Neural cell (in vitro differentiated cells): ENCODE results near the gene BRSK2. TPM values are rescaled to one million over a fixed set of nuclear protein-coding genes. Genes with fewer than 3 reads are reported as not detected.

ENCODE experiments used
- H2AFZ ChIP-seq: fragments of 200-600, 300-800 bp; sonication (generic), shearing (Covaris generic); 2 replicates; pipeline ENCODE4 v1.6.0; 2014; ENCODE audit warnings: low read depth, mild to moderate bottlenecking, antibody characterized with exemption, low read length, moderate library complexity
- H3F3A ChIP-seq: fragments of 200-600 bp; shearing (Covaris generic); 2 replicates; pipeline ENCODE4 v1.6.1; 2016; ENCODE audit warnings: mild to moderate bottlenecking, moderate library complexity, mixed read lengths, antibody characterized with exemption, low read length; ENCODE audit not compliant: insufficient read depth, poor library complexity, severe bottlenecking
- H3K27ac ChIP-seq: fragments of 200-600, 300-800 bp; sonication (generic), shearing (Covaris generic); 2 replicates; pipeline ENCODE4 v1.5.1; 2014; ENCODE audit warnings: mild to moderate bottlenecking, low read length, moderate library complexity
- H3K27me3 ChIP-seq: fragments of 300-800, 200-600 bp; sonication (generic), shearing (Covaris generic); 2 replicates; pipeline ENCODE4 v1.6.0; 2014; ENCODE audit warnings: mild to moderate bottlenecking, low read depth, low read length, moderate library complexity; ENCODE audit not compliant: insufficient read depth
- H3K36me3 ChIP-seq: fragments of 300-800, 200-600 bp; sonication (generic), shearing (Covaris generic); 2 replicates; pipeline ENCODE4 v1.5.1; 2014; ENCODE audit warnings: mild to moderate bottlenecking, antibody characterized with exemption, low read length, moderate library complexity; ENCODE audit not compliant: insufficient read depth
- H3K4me2 ChIP-seq: fragments of 300-800, 200-600 bp; sonication (generic), shearing (Covaris generic); 2 replicates; pipeline ENCODE4 v1.6.0; 2014; ENCODE audit warnings: mild to moderate bottlenecking, low read length
- H3K4me3 ChIP-seq: fragments of 300-800, 200-600 bp; sonication (generic), shearing (Covaris generic); 2 replicates; pipeline ENCODE4 v1.5.1; 2014; ENCODE audit warnings: mild to moderate bottlenecking, low read length, moderate library complexity
- H3K79me2 ChIP-seq: fragments of 200-600 bp; shearing (Covaris generic); replicated peaks from 2 replicates; pipeline ENCODE4 v1.6.0; 2014; ENCODE audit warnings: mild to moderate bottlenecking, low read length, moderate library complexity; ENCODE audit not compliant: insufficient read depth
- H3K9ac ChIP-seq: fragments of 300-800, 200-600 bp; sonication (generic), shearing (Covaris generic); 2 replicates; pipeline ENCODE4 v1.6.1; 2016; ENCODE audit warnings: mild to moderate bottlenecking, low read length, mixed read lengths
- H3K9me2 ChIP-seq: fragments of 200-600 bp; shearing (Covaris generic); 2 replicates; pipeline ENCODE4 v1.6.1; 2016; ENCODE audit warnings: mild to moderate bottlenecking, low read length, mixed read lengths; ENCODE audit not compliant: insufficient read depth
- H3K9me3 ChIP-seq: fragments of 200-600, 300-800 bp; sonication (generic), shearing (Covaris generic); 2 replicates; pipeline ENCODE4 v1.6.1; 2016; ENCODE audit warnings: mild to moderate bottlenecking, mixed run types, low read length, moderate library complexity, mixed read lengths
- H4K20me1 ChIP-seq: fragments of 200-600 bp; shearing (Covaris generic); 2 replicates; pipeline ENCODE4 v1.6.1; 2016; ENCODE audit warnings: mild to moderate bottlenecking, mixed run types; ENCODE audit not compliant: insufficient read depth
- EP300 ChIP-seq: fragments of 450-650 bp; conservative IDR thresholded peaks from 2 replicates; pipeline ENCODE4 v1.6.1; 2014; ENCODE audit warnings: antibody characterized with exemption, mild to moderate bottlenecking, moderate library complexity; ENCODE audit not compliant: poor library complexity, severe bottlenecking
- EZH2 ChIP-seq: fragments of 200-600, 300-800 bp; shearing (Covaris generic), sonication (generic); IDR thresholded peaks from 2 replicates; pipeline ENCODE4 v1.6.1; 2014; ENCODE audit warnings: antibody characterized with exemption, low read length, borderline replicate concordance, mild to moderate bottlenecking; ENCODE audit not compliant: insufficient read depth, poor library complexity, severe bottlenecking
- MXI1 ChIP-seq: fragments of 450-650 bp; conservative IDR thresholded peaks from 2 replicates; pipeline ENCODE4 v1.6.1; 2014; ENCODE audit warnings: antibody characterized with exemption, mild to moderate bottlenecking; ENCODE audit not compliant: poor library complexity, severe bottlenecking
- POLR2AphosphoS5 ChIP-seq: IDR thresholded peaks from 2 replicates; pipeline ENCODE4 v1.6.1; 2012
- RAD21 ChIP-seq: fragments of 450-650 bp; conservative IDR thresholded peaks from 2 replicates; pipeline ENCODE4 v1.6.1; 2014; ENCODE audit warnings: antibody characterized with exemption, mild to moderate bottlenecking, moderate library complexity
- SMC3 ChIP-seq: fragments of 450-650 bp; conservative IDR thresholded peaks from 2 replicates; pipeline ENCODE4 v1.6.1; 2014; ENCODE audit warnings: antibody characterized with exemption, mild to moderate bottlenecking, moderate library complexity; ENCODE audit not compliant: poor library complexity
- TAF1 ChIP-seq: IDR thresholded peaks from 2 replicates; pipeline ENCODE4 v1.6.1; 2012; ENCODE audit warnings: low read depth
- polyA plus RNA-seq: library from polyadenylated mRNA; depleted of rRNA; stranded (reverse); fragments of >200 nt; gene quantifications from 2 replicates; pipeline ENCODE4 v1.2.3, GENCODE V29; 2014
- TF ChIP-seq, protein P1 (sequence below): IDR thresholded peaks from 2 replicates; pipeline ENCODE4 v1.6.1; 2012; ENCODE audit warnings: borderline replicate concordance
- TF ChIP-seq, protein P2 (sequence below): fragments of 450-650 bp; IDR thresholded peaks from 2 replicates; pipeline ENCODE4 v1.5.1; 2014; ENCODE audit warnings: antibody characterized with exemption, mild to moderate bottlenecking, moderate library complexity; ENCODE audit not compliant: poor library complexity, severe bottlenecking

The BRSK2 gene
- polyA plus RNA-seq, 1 donor from 2014 or later = 47.5 TPM

DNA sequence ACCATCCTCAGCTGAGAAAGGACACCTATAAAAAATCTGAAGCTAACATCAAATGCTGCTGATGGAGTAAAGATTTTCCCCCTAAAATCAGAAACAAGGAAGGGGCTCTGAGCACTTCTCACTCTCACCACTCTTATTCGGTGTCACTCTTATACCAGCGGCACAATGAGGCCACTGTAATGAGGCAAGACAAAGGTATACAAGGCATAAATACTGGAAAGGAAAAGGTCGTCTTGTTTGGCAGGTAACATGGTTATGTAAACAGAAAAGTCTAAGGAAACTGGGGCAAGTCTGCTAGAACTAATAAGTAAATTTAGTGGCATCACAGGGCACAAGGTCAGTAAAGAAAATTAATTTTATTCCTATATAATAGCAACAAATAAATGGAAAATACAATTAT, 104.9 kb downstream of the BRSK2 start:
- Histone ChIP-seq H3K79me2 (no peaks in the 10 kb centered on the region), H3K9ac (no peak overlapping the region), H3K4me2 (no peak overlapping the region), H2AFZ (no peak overlapping the region), H3K4me3 (no peak overlapping the region), H3K27me3 (no peaks in the 10 kb centered on the region), H3K27ac (no peak overlapping the region), H3K9me2 (no peaks in the 10 kb centered on the region), H4K20me1 (no peaks in the 10 kb centered on the region), H3K9me3 (no peaks in the 10 kb centered on the region), H3F3A (no peaks in the 10 kb centered on the region), H3K36me3 (no peaks in the 10 kb centered on the region)
- TF ChIP-seq, protein P1, sequence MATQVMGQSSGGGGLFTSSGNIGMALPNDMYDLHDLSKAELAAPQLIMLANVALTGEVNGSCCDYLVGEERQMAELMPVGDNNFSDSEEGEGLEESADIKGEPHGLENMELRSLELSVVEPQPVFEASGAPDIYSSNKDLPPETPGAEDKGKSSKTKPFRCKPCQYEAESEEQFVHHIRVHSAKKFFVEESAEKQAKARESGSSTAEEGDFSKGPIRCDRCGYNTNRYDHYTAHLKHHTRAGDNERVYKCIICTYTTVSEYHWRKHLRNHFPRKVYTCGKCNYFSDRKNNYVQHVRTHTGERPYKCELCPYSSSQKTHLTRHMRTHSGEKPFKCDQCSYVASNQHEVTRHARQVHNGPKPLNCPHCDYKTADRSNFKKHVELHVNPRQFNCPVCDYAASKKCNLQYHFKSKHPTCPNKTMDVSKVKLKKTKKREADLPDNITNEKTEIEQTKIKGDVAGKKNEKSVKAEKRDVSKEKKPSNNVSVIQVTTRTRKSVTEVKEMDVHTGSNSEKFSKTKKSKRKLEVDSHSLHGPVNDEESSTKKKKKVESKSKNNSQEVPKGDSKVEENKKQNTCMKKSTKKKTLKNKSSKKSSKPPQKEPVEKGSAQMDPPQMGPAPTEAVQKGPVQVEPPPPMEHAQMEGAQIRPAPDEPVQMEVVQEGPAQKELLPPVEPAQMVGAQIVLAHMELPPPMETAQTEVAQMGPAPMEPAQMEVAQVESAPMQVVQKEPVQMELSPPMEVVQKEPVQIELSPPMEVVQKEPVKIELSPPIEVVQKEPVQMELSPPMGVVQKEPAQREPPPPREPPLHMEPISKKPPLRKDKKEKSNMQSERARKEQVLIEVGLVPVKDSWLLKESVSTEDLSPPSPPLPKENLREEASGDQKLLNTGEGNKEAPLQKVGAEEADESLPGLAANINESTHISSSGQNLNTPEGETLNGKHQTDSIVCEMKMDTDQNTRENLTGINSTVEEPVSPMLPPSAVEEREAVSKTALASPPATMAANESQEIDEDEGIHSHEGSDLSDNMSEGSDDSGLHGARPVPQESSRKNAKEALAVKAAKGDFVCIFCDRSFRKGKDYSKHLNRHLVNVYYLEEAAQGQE = no peak
- TF ChIP-seq RAD21 = no peak

DNA sequence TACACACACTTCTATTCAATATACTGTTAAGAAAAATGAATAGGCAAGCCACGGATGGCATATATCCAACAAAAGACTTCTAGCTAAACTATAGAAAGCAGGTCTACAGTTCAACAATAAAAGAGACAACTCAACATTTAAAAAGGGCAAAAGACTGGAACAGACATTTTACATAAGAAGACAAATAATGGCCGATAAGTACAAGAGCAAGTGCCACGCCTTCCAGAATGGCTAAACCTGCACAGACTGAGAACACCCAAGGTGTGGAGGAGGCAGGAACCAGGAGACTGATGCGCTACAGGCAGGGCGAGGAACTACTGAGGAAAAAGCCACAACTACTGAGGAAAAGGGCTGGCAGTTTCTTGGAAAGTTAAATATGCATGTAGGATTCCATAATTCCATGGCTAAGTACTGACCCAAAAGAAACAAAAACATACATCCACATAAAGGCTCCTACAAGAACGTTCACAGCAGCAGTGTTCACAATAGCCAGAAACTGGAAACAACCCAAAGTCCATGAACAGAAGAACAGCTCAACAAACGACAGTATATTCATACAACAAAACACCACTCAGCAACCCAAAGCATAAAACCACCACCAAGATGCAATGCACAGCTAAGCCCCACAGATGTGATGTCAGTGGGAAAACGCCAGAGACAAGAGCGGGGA, 106.5 kb downstream of the BRSK2 start:
- no peaks in the 10 kb centered on the region for H3K79me2 ChIP-seq
- H3K27ac ChIP-seq = no peak overlapping the region
- H3K9me2 ChIP-seq = no peaks in the 10 kb centered on the region
- no peaks in the 10 kb centered on the region for H4K20me1 ChIP-seq
- H3K4me3 ChIP-seq = no peak overlapping the region
- no peaks in the 10 kb centered on the region for H3K27me3 ChIP-seq
- no peak overlapping the region for H3K4me2 ChIP-seq
- H3K9ac ChIP-seq = no peak overlapping the region
- H2AFZ ChIP-seq = no peak overlapping the region
- TF ChIP-seq SMC3 = no peak
- TF ChIP-seq POLR2AphosphoS5 = no peak
- TF ChIP-seq RAD21 = no peak
- TF ChIP-seq, protein P1 = no peak
- no peak for TF ChIP-seq TAF1
- TF ChIP-seq EP300 = no peak
- TF ChIP-seq EZH2 = no peak
- TF ChIP-seq, protein P2, sequence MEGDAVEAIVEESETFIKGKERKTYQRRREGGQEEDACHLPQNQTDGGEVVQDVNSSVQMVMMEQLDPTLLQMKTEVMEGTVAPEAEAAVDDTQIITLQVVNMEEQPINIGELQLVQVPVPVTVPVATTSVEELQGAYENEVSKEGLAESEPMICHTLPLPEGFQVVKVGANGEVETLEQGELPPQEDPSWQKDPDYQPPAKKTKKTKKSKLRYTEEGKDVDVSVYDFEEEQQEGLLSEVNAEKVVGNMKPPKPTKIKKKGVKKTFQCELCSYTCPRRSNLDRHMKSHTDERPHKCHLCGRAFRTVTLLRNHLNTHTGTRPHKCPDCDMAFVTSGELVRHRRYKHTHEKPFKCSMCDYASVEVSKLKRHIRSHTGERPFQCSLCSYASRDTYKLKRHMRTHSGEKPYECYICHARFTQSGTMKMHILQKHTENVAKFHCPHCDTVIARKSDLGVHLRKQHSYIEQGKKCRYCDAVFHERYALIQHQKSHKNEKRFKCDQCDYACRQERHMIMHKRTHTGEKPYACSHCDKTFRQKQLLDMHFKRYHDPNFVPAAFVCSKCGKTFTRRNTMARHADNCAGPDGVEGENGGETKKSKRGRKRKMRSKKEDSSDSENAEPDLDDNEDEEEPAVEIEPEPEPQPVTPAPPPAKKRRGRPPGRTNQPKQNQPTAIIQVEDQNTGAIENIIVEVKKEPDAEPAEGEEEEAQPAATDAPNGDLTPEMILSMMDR = no peak
- TF ChIP-seq MXI1 = no peak
- H3K9me3 ChIP-seq = no peaks in the 10 kb centered on the region
- H3F3A ChIP-seq = no peaks in the 10 kb centered on the region
- H3K36me3 ChIP-seq = no peaks in the 10 kb centered on the region
